Thoracic aorta (tissue), 2 donors: ENCODE measurements around the gene BMP3. TPM values are rescaled to one million over a fixed set of nuclear protein-coding genes. Genes with fewer than 3 reads are reported as not detected.

Source experiments
- ATAC-seq: fragments of 150-250 bp; one replicate; pipeline ENCODE4 v1.8.0; 2017; ENCODE audit warnings: low read depth; ENCODE audit not compliant: insufficient number of reproducible peaks, low FRiP score
- DNase-seq: peaks from one replicate; pipeline ENCODE4 v3.0.0-alpha.2; 2020; ENCODE audit warnings: low spot score
- H3K27ac ChIP-seq, 2 donors: fragments of 200-600 bp; sonication (generic); 1 replicate in 1 of 2; 2 replicates in 1 of 2; pipeline ENCODE4 v1.5.1; 2016; ENCODE audit warnings: mild to moderate bottlenecking in 2 of 2, moderate library complexity in 2 of 2
- H3K27me3 ChIP-seq: fragments of 200-600 bp; sonication (generic); replicated peaks from 2 replicates; pipeline ENCODE4 v1.6.0; 2016; ENCODE audit warnings: mild to moderate bottlenecking; ENCODE audit not compliant: insufficient read depth
- H3K36me3 ChIP-seq: fragments of 200-600 bp; sonication (generic); one replicate; pipeline ENCODE4 v1.5.1; 2016
- H3K4me1 ChIP-seq, 2 donors: fragments of 200-600 bp; sonication (generic); 1 replicate in 1 of 2; 2 replicates in 1 of 2; pipeline versions ENCODE4 v1.5.1 to v1.6.0; 2016; ENCODE audit warnings: low read depth in 2 of 2, mild to moderate bottlenecking in 1 of 2; ENCODE audit not compliant: control insufficient read depth in 1 of 2
- H3K4me3 ChIP-seq: fragments of 200-600 bp; sonication (generic); 2 replicates; pipeline ENCODE4 v1.5.1; 2016; ENCODE audit warnings: mild to moderate bottlenecking
- H3K9me3 ChIP-seq: fragments of 200-600 bp; sonication (generic); 2 replicates; pipeline ENCODE4 v1.5.1; 2016
- total RNA-seq, 2 donors: library from RNA; depleted of rRNA; stranded (reverse); fragments of >200 nt; gene quantifications; one replicate each; pipeline versions ENCODE4 v1.1.0 to v1.2.3, GENCODE V29; 2016
- TF ChIP-seq, protein P1 (sequence below): fragments of 200-600 bp; sonication (generic); IDR thresholded peaks from one replicate; pipeline ENCODE4 v1.5.1; 2019; ENCODE audit warnings: antibody characterized with exemption

The BMP3 gene
- total RNA-seq, 2 donors from 2014 or later, result 0.68 to 1.4 TPM

DNA sequence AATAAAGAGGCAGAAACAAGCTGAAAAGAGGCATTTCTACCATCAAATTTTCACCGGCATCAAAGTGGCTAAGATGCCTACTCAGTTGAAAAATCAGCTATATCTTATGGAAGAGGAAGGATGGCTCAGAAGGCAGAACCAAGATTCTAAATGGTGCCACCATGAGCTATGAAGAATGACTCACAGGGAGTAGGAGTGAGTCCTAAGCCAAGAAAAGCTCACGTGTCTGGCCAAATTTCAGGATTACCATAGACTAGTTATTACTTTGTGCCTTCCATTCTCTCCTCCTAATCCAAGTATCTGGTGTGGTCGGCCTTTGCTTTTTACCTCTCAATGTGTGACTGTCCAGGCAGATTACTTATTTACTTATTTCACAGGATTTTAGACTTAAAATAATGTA lies 54.8 kb downstream of the BMP3 start:
- no peaks in the 10 kb centered on the region for H3K4me1 ChIP-seq
- ATAC-seq, result no peak
- no peaks in the 10 kb centered on the region for H3K36me3 ChIP-seq
- DNase-seq, result no peak
- no peak overlapping the region for H3K27ac ChIP-seq
- no peaks in the 10 kb centered on the region for H3K9me3 ChIP-seq
- TF ChIP-seq, protein P1, sequence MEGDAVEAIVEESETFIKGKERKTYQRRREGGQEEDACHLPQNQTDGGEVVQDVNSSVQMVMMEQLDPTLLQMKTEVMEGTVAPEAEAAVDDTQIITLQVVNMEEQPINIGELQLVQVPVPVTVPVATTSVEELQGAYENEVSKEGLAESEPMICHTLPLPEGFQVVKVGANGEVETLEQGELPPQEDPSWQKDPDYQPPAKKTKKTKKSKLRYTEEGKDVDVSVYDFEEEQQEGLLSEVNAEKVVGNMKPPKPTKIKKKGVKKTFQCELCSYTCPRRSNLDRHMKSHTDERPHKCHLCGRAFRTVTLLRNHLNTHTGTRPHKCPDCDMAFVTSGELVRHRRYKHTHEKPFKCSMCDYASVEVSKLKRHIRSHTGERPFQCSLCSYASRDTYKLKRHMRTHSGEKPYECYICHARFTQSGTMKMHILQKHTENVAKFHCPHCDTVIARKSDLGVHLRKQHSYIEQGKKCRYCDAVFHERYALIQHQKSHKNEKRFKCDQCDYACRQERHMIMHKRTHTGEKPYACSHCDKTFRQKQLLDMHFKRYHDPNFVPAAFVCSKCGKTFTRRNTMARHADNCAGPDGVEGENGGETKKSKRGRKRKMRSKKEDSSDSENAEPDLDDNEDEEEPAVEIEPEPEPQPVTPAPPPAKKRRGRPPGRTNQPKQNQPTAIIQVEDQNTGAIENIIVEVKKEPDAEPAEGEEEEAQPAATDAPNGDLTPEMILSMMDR, result no peak
- H3K27me3 ChIP-seq, result no peaks in the 10 kb centered on the region
- no peak overlapping the region for H3K4me3 ChIP-seq

DNA sequence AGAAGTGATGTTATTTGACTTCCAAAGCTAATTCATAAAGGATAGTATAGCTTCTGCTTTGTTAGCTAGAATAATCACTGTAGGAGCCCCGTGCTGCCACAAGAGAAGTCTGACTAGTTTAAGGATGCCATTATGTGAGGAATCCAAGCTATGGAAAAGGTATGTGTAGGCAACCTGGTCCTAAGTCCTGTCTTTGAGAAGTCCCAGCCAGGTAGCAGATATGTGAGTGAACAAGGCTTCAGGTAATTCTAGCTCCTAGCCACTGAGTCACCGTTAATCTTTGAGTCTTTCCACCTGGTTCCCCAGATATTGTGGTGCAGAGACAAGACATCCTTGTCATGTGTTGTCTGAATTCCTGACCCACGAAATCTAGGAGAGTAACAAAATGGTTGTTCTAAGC lies 55.5 kb downstream of the BMP3 start:
- H3K27ac ChIP-seq, result no peak overlapping the region
- H3K4me3 ChIP-seq, result no peak overlapping the region
- no peaks in the 10 kb centered on the region for H3K27me3 ChIP-seq
- H3K36me3 ChIP-seq, result no peaks in the 10 kb centered on the region
- TF ChIP-seq, protein P1, result no peak
- DNase-seq (no peak), ATAC-seq (no peak)
- H3K9me3 ChIP-seq, result no peaks in the 10 kb centered on the region
- no peaks in the 10 kb centered on the region for H3K4me1 ChIP-seq

DNA sequence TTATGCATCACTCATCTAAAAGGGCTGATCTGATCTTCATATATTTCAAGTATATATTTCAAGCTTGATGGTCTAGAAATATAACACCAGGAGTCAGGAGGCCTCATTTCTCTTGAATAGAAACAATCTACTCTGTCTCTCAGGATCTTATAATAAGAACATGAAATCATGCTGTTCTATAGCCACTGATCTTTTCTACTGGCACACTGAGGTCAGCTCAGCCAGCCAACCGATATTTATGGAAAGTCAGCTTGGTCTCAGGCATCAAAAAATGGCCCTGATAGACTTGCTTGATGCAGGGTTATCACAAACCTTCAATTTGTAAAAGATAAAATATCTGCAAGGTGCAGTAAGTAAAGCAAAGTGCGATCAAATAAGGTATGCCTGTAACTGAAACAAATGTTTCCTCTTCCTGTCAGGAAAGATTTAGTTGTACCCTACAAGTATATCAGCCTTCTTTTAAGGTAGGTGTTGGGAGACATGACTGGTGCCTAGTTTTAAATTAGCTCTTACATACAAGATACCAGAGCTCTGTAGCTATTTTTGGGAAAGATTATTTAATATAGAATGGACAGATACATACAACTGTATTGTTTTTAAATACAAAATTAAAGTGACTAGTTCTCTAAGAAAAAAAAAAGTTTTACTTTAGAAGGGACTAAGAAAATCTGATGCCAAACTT lies 63.4 kb downstream of the BMP3 start:
- Histone ChIP-seq H3K4me3 (no peak overlapping the region), H3K9me3 (no peaks in the 10 kb centered on the region), H3K27me3 (no peaks in the 10 kb centered on the region), H3K27ac (no peak overlapping the region), H3K4me1 (no peaks in the 10 kb centered on the region), H3K36me3 (no peaks in the 10 kb centered on the region)
- TF ChIP-seq, protein P1, result no peak
- ATAC-seq (no peak), DNase-seq (no peak)

DNA sequence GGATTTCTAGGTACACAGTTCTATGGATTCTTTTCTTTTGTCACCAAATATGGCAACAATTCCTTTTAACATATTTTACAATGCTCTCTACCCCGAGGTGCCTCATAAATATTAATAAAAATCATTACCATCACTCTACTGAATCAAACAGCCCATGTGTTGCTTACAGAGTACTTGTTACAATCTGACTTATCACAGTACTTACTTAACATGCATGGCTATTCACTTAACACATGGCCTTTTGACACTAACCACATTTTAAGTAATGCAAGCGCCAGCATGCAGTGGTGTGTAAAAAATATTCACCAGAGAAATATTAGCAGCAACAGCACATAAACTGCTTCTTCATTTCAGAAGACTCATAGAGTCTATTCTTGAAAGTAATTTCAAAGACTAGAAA lies 64.9 kb downstream of the BMP3 start:
- TF ChIP-seq, protein P1, result no peak

DNA sequence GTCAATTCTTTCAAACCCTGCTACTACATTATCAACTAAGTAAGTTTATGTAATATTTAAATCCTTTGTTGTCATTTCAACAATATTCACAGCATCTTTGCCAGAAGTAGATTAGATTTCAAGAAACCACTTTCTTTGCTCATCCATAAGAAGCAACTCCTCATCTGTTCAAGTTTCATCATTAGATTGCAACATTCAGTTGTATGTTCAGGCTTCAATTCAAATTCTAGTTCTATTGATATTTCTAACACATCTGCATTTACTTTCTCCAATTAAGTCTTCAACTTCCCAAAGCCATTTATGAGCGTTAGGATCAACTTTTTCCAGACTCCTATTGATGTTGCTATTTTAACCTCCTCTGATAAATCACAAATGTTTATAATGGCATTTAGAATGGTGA lies 66.1 kb downstream of the BMP3 start:
- H3K4me3 ChIP-seq, result no peak overlapping the region
- DNase-seq (no peak), ATAC-seq (no peak)
- TF ChIP-seq, protein P1, result no peak
- H3K27ac ChIP-seq, result no peak overlapping the region
- H3K9me3 ChIP-seq, result no peaks in the 10 kb centered on the region
- no peaks in the 10 kb centered on the region for H3K36me3 ChIP-seq
- H3K4me1 ChIP-seq, result no peaks in the 10 kb centered on the region
- H3K27me3 ChIP-seq, result no peaks in the 10 kb centered on the region

More for the DNA sequence above, 64.9 kb downstream of the BMP3 start:
- ATAC-seq (no peak), DNase-seq (no peak)
- Histone ChIP-seq H3K27me3 (no peaks in the 10 kb centered on the region), H3K4me1 (no peaks in the 10 kb centered on the region), H3K4me3 (no peak overlapping the region), H3K36me3 (no peaks in the 10 kb centered on the region), H3K9me3 (no peaks in the 10 kb centered on the region), H3K27ac (no peak overlapping the region)
